ENCODE data around the gene FMNL1.

DNA sequence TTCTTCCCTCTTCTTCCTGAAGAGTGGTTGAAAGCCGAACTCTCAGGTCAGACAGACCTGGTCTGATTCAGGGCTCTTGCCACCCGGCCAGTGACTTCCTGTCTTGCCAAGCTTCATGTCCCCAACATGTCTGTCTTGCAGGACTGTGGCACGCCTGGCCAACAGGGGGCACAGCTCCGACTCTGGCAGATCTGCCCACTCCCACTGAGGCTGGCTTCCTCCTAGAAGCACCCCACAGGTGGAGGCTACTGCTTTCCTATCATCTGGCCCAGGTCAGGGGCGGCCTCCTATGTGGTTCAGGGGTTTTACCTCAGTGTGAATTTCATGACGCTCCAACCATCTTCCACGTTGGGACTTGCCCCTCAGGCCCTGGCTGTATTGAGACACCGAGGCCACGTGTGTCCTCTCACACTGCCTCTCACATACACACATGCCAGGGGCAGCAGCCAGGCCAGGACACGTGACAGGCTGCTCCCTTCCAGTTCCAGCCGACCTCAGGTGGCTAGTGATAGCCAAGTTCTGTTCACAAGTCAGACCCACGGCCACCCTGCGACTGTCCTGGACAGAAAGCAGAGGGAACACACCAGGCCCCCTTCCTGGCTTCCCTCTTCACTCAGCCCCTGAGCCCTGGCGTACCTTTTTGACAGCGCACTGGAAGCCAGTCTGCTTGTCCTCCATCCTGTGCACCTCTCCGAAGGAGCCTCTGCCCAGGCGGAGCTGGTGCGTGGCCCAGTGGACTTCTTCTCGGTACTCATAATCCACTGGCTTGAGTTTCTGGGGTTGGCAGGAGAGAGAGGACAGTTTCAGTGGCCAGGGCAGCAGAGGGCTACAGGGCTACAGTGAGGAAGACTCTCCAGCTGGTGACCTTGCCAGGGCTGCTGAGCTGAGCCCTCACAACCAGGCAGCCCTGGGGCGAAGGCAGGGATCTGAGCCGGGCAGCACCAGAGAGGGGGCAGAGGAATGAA lies 62.8 kb downstream of the FMNL1 start:
- TF ChIP-seq POLR2A (IDR thresholded peaks at IDR 0.05) = no peak
- TF ChIP-seq, protein P1, sequence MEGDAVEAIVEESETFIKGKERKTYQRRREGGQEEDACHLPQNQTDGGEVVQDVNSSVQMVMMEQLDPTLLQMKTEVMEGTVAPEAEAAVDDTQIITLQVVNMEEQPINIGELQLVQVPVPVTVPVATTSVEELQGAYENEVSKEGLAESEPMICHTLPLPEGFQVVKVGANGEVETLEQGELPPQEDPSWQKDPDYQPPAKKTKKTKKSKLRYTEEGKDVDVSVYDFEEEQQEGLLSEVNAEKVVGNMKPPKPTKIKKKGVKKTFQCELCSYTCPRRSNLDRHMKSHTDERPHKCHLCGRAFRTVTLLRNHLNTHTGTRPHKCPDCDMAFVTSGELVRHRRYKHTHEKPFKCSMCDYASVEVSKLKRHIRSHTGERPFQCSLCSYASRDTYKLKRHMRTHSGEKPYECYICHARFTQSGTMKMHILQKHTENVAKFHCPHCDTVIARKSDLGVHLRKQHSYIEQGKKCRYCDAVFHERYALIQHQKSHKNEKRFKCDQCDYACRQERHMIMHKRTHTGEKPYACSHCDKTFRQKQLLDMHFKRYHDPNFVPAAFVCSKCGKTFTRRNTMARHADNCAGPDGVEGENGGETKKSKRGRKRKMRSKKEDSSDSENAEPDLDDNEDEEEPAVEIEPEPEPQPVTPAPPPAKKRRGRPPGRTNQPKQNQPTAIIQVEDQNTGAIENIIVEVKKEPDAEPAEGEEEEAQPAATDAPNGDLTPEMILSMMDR (IDR thresholded peaks at IDR 0.05) = no peak
- peak in 3 of 4 donors; percentile 18 to 27 (median 20) for TF ChIP-seq POLR2AphosphoS5 (IDR thresholded peaks at IDR 0.05)
- no peak for TF ChIP-seq EP300 (IDR thresholded peaks at IDR 0.05)
